Calu3 (cell line): ENCODE results near the gene ARMC5. TPM values are rescaled to one million over a fixed set of nuclear protein-coding genes. Genes with fewer than 3 reads are reported as not detected.

ENCODE experiments used
- BruUV-seq: library from RNA; stranded (reverse); fragments of 400-500 nt; replicated peaks from 2 replicates; lab custom pipeline; 2021; lab: Mats Ljungman, UMichigan
- CTCF ChIA-PET: fragments of 300-600 bp; sonication (Branson Sonifier 250); formaldehyde crosslinking; loops from one replicate; lab custom pipeline; 2022; ENCODE audit warnings: antibody characterized with exemption; lab: Charles Lee
- DNase-seq: peaks from one replicate; pipeline ENCODE4 v3.0.0; 2022
- H3K27ac Mint-ChIP-seq: one replicate; pipeline ENCODE4 v1.8.0; 2022; ENCODE audit warnings: mixed read lengths; ENCODE audit not compliant: unreplicated experiment
- H3K27me3 Mint-ChIP-seq: one replicate; pipeline ENCODE4 v1.8.0; 2022; ENCODE audit warnings: mixed read lengths; ENCODE audit not compliant: unreplicated experiment
- H3K36me3 Mint-ChIP-seq: one replicate; pipeline ENCODE4 v1.8.0; 2022; ENCODE audit warnings: mild to moderate bottlenecking, moderate library complexity, mixed read lengths; ENCODE audit not compliant: insufficient read depth, unreplicated experiment
- H3K4me1 Mint-ChIP-seq: one replicate; pipeline ENCODE4 v1.8.0; 2022; ENCODE audit warnings: mild to moderate bottlenecking, low read depth, mixed read lengths; ENCODE audit not compliant: unreplicated experiment
- H3K4me3 Mint-ChIP-seq: one replicate; pipeline ENCODE4 v1.8.0; 2022; ENCODE audit warnings: mild to moderate bottlenecking, low read depth, moderate library complexity, mixed read lengths; ENCODE audit not compliant: unreplicated experiment
- H3K9me3 Mint-ChIP-seq: one replicate; pipeline ENCODE4 v1.8.0; 2022; ENCODE audit warnings: low read depth, mixed read lengths; ENCODE audit not compliant: unreplicated experiment
- CTCF ChIP-seq: fragments of 200-600 bp; IDR thresholded peaks from one replicate; pipeline ENCODE4 v1.8.0; 2022; ENCODE audit warnings: antibody characterized with exemption; ENCODE audit not compliant: unreplicated experiment
- intact Hi-C: fragments of 100-400 bp; cut with micrococcal nuclease; formaldehyde crosslinking; loops from one replicate; pipeline ENCODE4 v1.10.0; 2022; ENCODE audit not compliant: unreplicated experiment
- total RNA-seq: library from RNA; stranded (reverse); gene quantifications from 2 replicates; pipeline ENCODE4 v1.2.3, GENCODE V29; 2022

The ARMC5 gene
- total RNA-seq, 1 experiment from 2014 or later = 13.6 TPM

- CTCF ChIA-PET = no interaction called here
- no TSS peak for BruUV-seq
- Mint-ChIP-seq H3K27ac (no peak overlapping the region), H3K4me1 (no peaks in the 10 kb centered on the region), H3K27me3 (peaks cover 84% of the 10 kb centered on the region), H3K4me3 (no peak overlapping the region), H3K36me3 (no peaks in the 10 kb centered on the region), H3K9me3 (no peaks in the 10 kb centered on the region)
- TF ChIP-seq CTCF = no peak
- intact Hi-C loops = no loop called here
- no peak for DNase-seq
Measured at GRCh38 chr16:31412750-31413149, 46.6 kb upstream of the ARMC5 start.

- H3K27ac Mint-ChIP-seq = no peak overlapping the region
- H3K36me3 Mint-ChIP-seq = no peaks in the 10 kb centered on the region
- no peak overlapping the region for H3K4me3 Mint-ChIP-seq
- H3K27me3 Mint-ChIP-seq = peaks cover 79% of the 10 kb centered on the region
- CTCF ChIA-PET = no interaction called here
- no peak for TF ChIP-seq CTCF
- intact Hi-C loops = no loop called here
- DNase-seq = no peak
- H3K9me3 Mint-ChIP-seq = no peaks in the 10 kb centered on the region
- BruUV-seq = no TSS peak
- H3K4me1 Mint-ChIP-seq = no peaks in the 10 kb centered on the region
Measured at GRCh38 chr16:31413381-31413780, 45.9 kb upstream of the ARMC5 start.

- no peak for TF ChIP-seq CTCF
- Mint-ChIP-seq H3K4me3 (no peak overlapping the region), H3K36me3 (no peaks in the 10 kb centered on the region), H3K27me3 (peaks cover 74% of the 10 kb centered on the region), H3K9me3 (no peaks in the 10 kb centered on the region), H3K4me1 (no peaks in the 10 kb centered on the region), H3K27ac (no peak overlapping the region)
- CTCF ChIA-PET = no interaction called here
- no peak for DNase-seq
- no TSS peak for BruUV-seq
- intact Hi-C loops = no loop called here
Measured at GRCh38 chr16:31413943-31414342, 45.4 kb upstream of the ARMC5 start.

- Mint-ChIP-seq H3K36me3 (no peaks in the 10 kb centered on the region), H3K4me1 (no peaks in the 10 kb centered on the region), H3K4me3 (no peak overlapping the region), H3K27me3 (peaks cover 66% of the 10 kb centered on the region), H3K27ac (no peak overlapping the region), H3K9me3 (no peaks in the 10 kb centered on the region)
- BruUV-seq = no TSS peak
- DNase-seq = no peak
- no peak for TF ChIP-seq CTCF
- CTCF ChIA-PET = no interaction called here
- intact Hi-C loops = no loop called here
Measured at GRCh38 chr16:31414706-31415105, 44.6 kb upstream of the ARMC5 start.
